Activated CD4-positive, CD25-positive, alpha-beta regulatory T cell (primary cell): ENCODE measurements around the gene HCN2.
"Not testable (repeated sequence)": the region's sequence is repeated elsewhere in the genome, so short reads cannot be mapped to it uniquely, and the experiment has no call there.

ENCODE experiments used
- DNase-seq, 4 experiments: peaks; one replicate each; lab custom pipeline; 2025; lab: John Stamatoyannopoulos, UW

HCN2 gene

GRCh38 chr19:620166-620862 lies 30.6 kb downstream of the HCN2 start:
- DNase-seq = no peak

GRCh38 chr19:621191-621590 lies 31.5 kb downstream of the HCN2 start:
- DNase-seq = not testable (repeated sequence)

GRCh38 chr19:621819-622218 lies 32.1 kb downstream of the HCN2 start:
- no peak for DNase-seq

GRCh38 chr19:622666-623065 lies 33.0 kb downstream of the HCN2 start:
- DNase-seq = no peak

GRCh38 chr19:623175-623916 lies 33.7 kb downstream of the HCN2 start:
- no peak for DNase-seq

GRCh38 chr19:623974-624373 lies 34.3 kb downstream of the HCN2 start:
- no peak for DNase-seq

- no peak for DNase-seq
These were observed 34.9 kb downstream of the HCN2 start for GRCh38 chr19:624433-625109.

- DNase-seq = no peak
These were observed 35.6 kb downstream of the HCN2 start for GRCh38 chr19:625257-625656.

- not testable (repeated sequence) for DNase-seq
These were observed 36.9 kb downstream of the HCN2 start for GRCh38 chr19:626566-626965.

GRCh38 chr19:628168-628567 lies 38.5 kb downstream of the HCN2 start:
- DNase-seq = no peak

GRCh38 chr19:629515-629914 lies 39.8 kb downstream of the HCN2 start:
- DNase-seq = not testable (repeated sequence)

- DNase-seq = no peak
These were observed 40.5 kb downstream of the HCN2 start for GRCh38 chr19:629961-630714.

- DNase-seq = no peak
These were observed 42.9 kb downstream of the HCN2 start for GRCh38 chr19:632579-633067.

- DNase-seq = peak; percentile 90 to 96 (median 94)
These were observed 43.5 kb downstream of the HCN2 start, which contains the start of gene POLRMT for GRCh38 chr19:633068-633785. POLRMT (minus strand) TSS chr19:633537; CDS start chr19:633512, 25 bp downstream.

- DNase-seq = no peak
These were observed 44.3 kb downstream of the HCN2 start for GRCh38 chr19:633786-634639.

- DNase-seq = no peak
These were observed 45.4 kb downstream of the HCN2 start for GRCh38 chr19:634975-635652.

- no peak for DNase-seq
These were observed 49.2 kb downstream of the HCN2 start for GRCh38 chr19:638906-639252.

GRCh38 chr19:639253-640160 lies 49.8 kb downstream of the HCN2 start, which contains the start of gene FGF22:
FGF22 (plus strand) TSS chr19:639879; CDS start chr19:639926, 47 bp downstream.
- DNase-seq = peak; percentile 93 to 99 (median 97)

GRCh38 chr19:640161-640558 lies 50.5 kb downstream of the HCN2 start:
- no peak for DNase-seq
